Measurements from ENCODE around the gene PRRC2A.

GRCh38 chr6:31609519-31610406, 10.8 kb upstream of the PRRC2A start:
- no peak for TF ChIP-seq POLR2A (IDR thresholded peaks at IDR 0.05)
- no peak for TF ChIP-seq CTCF (IDR thresholded peaks at IDR 0.05)
